Naive thymus-derived CD8-positive, alpha-beta T cell (primary cell): ENCODE results near the gene NT5DC4. TPM values are rescaled to one million over a fixed set of nuclear protein-coding genes. Genes with fewer than 3 reads are reported as not detected.
A peak's percentile ranks its signal among the peaks of the same experiment; 100 is the strongest.
"Not testable (repeated sequence)": the region's sequence is repeated elsewhere in the genome, so short reads cannot be mapped to it uniquely, and the experiment has no call there.

Source experiments
- ATAC-seq, 2 donors: fragments of 150-1000 bp; cut with Tn5 transposase in 1 of 2; sonication (Bioruptor Pico), chemical (Tn5 transposase) in 1 of 2; 1 replicate in 1 of 2; 2 replicates in 1 of 2; pipeline ENCODE4 v1.10.0; 2021; ENCODE audit warnings: mild to moderate bottlenecking in 2 of 2, moderate library complexity in 2 of 2
- POLR2A ChIA-PET: fragments of 350-600 bp; sonication (Branson Sonifier 250); formaldehyde crosslinking; loops from one replicate; lab custom pipeline; 2021; ENCODE audit warnings: antibody characterized with exemption; lab: Charles Lee
- DNase-seq, 10 donors: peaks; one replicate each; pipeline versions ENCODE4 v3.0.0 to v3.0.0-alpha.2; 2020 to 2022
- H3K27ac Mint-ChIP-seq, 10 donors: one replicate each; pipeline ENCODE4 v1.8.0; 2020 to 2022; ENCODE audit warnings: mild to moderate bottlenecking in 10 of 10, mixed read lengths in 10 of 10, moderate library complexity in 4 of 10, inconsistent platforms in 1 of 10
- H3K27me3 Mint-ChIP-seq, 5 donors: one replicate each; pipeline ENCODE4 v1.8.0; 2021 to 2022; ENCODE audit warnings: mixed read lengths in 5 of 5
- H3K36me3 Mint-ChIP-seq, 3 donors: one replicate each; pipeline ENCODE4 v1.8.0; 2020 to 2022; ENCODE audit warnings: mixed read lengths in 3 of 3, mild to moderate bottlenecking in 2 of 3, inconsistent platforms in 1 of 3
- H3K4me1 Mint-ChIP-seq, 4 donors: one replicate each; pipeline ENCODE4 v1.8.0; 2021 to 2022; ENCODE audit warnings: mixed read lengths in 4 of 4
- H3K4me3 Mint-ChIP-seq, 10 donors: one replicate each; pipeline ENCODE4 v1.8.0; 2020 to 2022; ENCODE audit warnings: mild to moderate bottlenecking in 10 of 10, mixed read lengths in 10 of 10, moderate library complexity in 6 of 10, inconsistent platforms in 1 of 10
- H3K9me3 Mint-ChIP-seq, 9 donors: one replicate each; pipeline ENCODE4 v1.8.0; 2020 to 2022; ENCODE audit warnings: mixed read lengths in 9 of 9, mild to moderate bottlenecking in 3 of 9, inconsistent platforms in 1 of 9, moderate library complexity in 1 of 9
- polyA plus RNA-seq, 3 donors: library from polyadenylated mRNA; unstranded; fragments of 300-500 nt; fragmentation: Illumina TruSeq; gene quantifications; one replicate each; pipeline ENCODE4 v1.2.3, GENCODE V29; 2021
- total RNA-seq, 8 experiments: library from RNA in 2 of 8; stranded (reverse) in 2 of 8; gene quantifications; one replicate each; pipeline ENCODE4 v1.2.3 and lab custom pipeline; 2021 to 2026

The NT5DC4 gene
- total and polyA plus RNA-seq, 5 experiments from 2014 or later, result not detected

- Mint-ChIP-seq H3K4me3 (no peak overlapping the region), H3K9me3 (peaks cover 0 to 6% (median 0%) of the 10 kb centered on the region in 9 donors), H3K27ac (peak overlapping the region in 1 of 10 donors; percentile 9), H3K27me3 (peaks cover 0 to 35% (median 5%) of the 10 kb centered on the region in 5 donors), H3K36me3 (peaks cover 0 to 3% (median 0%) of the 10 kb centered on the region in 3 donors), H3K4me1 (peaks cover 0 to 5% (median 0%) of the 10 kb centered on the region in 4 donors)
- no peak for DNase-seq
- POLR2A ChIA-PET, result no interaction called here
- no peak for ATAC-seq
Observed at GRCh38 chr2:112714836-112715631, 5.8 kb upstream of the NT5DC4 start.

- ATAC-seq, H3K4me1 Mint-ChIP-seq, H3K9me3 Mint-ChIP-seq, DNase-seq, H3K27ac Mint-ChIP-seq, H3K36me3 Mint-ChIP-seq, H3K4me3 Mint-ChIP-seq, POLR2A ChIA-PET: not testable (repeated sequence)
- H3K27me3 Mint-ChIP-seq, result peaks cover 3 to 31% (median 3%) of the 10 kb centered on the region in 5 donors
Observed at GRCh38 chr2:112716094-112716493, 4.7 kb upstream of the NT5DC4 start.

GRCh38 chr2:112716826-112717352 is 3.9 kb upstream of the NT5DC4 start:
- H3K4me3 Mint-ChIP-seq, ATAC-seq, H3K9me3 Mint-ChIP-seq, DNase-seq, H3K27ac Mint-ChIP-seq, H3K36me3 Mint-ChIP-seq, H3K4me1 Mint-ChIP-seq, POLR2A ChIA-PET: not testable (repeated sequence)
- H3K27me3 Mint-ChIP-seq, result peaks cover 3 to 25% (median 3%) of the 10 kb centered on the region in 5 donors

- H3K27ac Mint-ChIP-seq, result no peak overlapping the region
- POLR2A ChIA-PET, result no interaction called here
Observed at GRCh38 chr2:112718863-112719370, 1.9 kb upstream of the NT5DC4 start.

GRCh38 chr2:112721819-112722522 is 1.2 kb downstream of the NT5DC4 start:
- no peak overlapping the region for H3K4me3 Mint-ChIP-seq
- POLR2A ChIA-PET, result no interaction called here
- no peak for ATAC-seq

More at GRCh38 chr2:112718863-112719370, 1.9 kb upstream of the NT5DC4 start:
- peaks cover 0 to 11% (median 3%) of the 10 kb centered on the region in 5 donors for H3K27me3 Mint-ChIP-seq
- DNase-seq (no peak), ATAC-seq (no peak)
- H3K4me1 Mint-ChIP-seq, result peaks cover 0 to 3% (median under 1%) of the 10 kb centered on the region in 4 donors
- peaks cover 0 to 6% (median 0%) of the 10 kb centered on the region in 9 donors for H3K9me3 Mint-ChIP-seq
- H3K4me3 Mint-ChIP-seq, result no peak overlapping the region
- H3K36me3 Mint-ChIP-seq, result peaks cover 0 to 3% (median 0%) of the 10 kb centered on the region in 3 donors

GRCh38 chr2:112722816-112723546 is 2.2 kb downstream of the NT5DC4 start:
- H3K27ac Mint-ChIP-seq, result peak overlapping the region in 2 of 10 donors; percentile 60 to 70
- H3K27me3 Mint-ChIP-seq, result peaks cover 0 to 8% (median 5%) of the 10 kb centered on the region in 5 donors
- DNase-seq, result no peak
- ATAC-seq, result no peak
- H3K36me3 Mint-ChIP-seq, result no peaks in the 10 kb centered on the region
- H3K4me3 Mint-ChIP-seq, result no peak overlapping the region
- peaks cover 0 to 8% (median 5%) of the 10 kb centered on the region in 4 donors for H3K4me1 Mint-ChIP-seq
- no peaks in the 10 kb centered on the region for H3K9me3 Mint-ChIP-seq
- POLR2A ChIA-PET, result no interaction called here

More at GRCh38 chr2:112721819-112722522, 1.2 kb downstream of the NT5DC4 start:
- Mint-ChIP-seq H3K27ac (no peak overlapping the region), H3K9me3 (peaks cover 0 to 4% (median 0%) of the 10 kb centered on the region in 9 donors), H3K27me3 (peaks cover 0 to 7% (median 3%) of the 10 kb centered on the region in 5 donors), H3K4me1 (peaks cover 0 to 8% (median 5%) of the 10 kb centered on the region in 4 donors), H3K36me3 (peaks cover 0 to 3% (median 0%) of the 10 kb centered on the region in 3 donors)
- DNase-seq, result no peak

GRCh38 chr2:112723547-112723940 is 2.7 kb downstream of the NT5DC4 start:
- ATAC-seq (no peak), DNase-seq (no peak)
- H3K4me3 Mint-ChIP-seq, result no peak overlapping the region
- no peaks in the 10 kb centered on the region for H3K9me3 Mint-ChIP-seq
- H3K36me3 Mint-ChIP-seq, result no peaks in the 10 kb centered on the region
- peaks cover 0 to 8% (median 6%) of the 10 kb centered on the region in 5 donors for H3K27me3 Mint-ChIP-seq
- POLR2A ChIA-PET, result no interaction called here
- H3K27ac Mint-ChIP-seq, result no peak overlapping the region
- peaks cover 0 to 8% (median 5%) of the 10 kb centered on the region in 4 donors for H3K4me1 Mint-ChIP-seq

- POLR2A ChIA-PET, result no interaction called here
Observed at GRCh38 chr2:112723995-112724394, 3.2 kb downstream of the NT5DC4 start.

GRCh38 chr2:112724591-112725525 is 4.0 kb downstream of the NT5DC4 start:
- ATAC-seq (no peak), DNase-seq (no peak)
- Mint-ChIP-seq H3K27ac (peak overlapping the region in 2 of 10 donors; percentile 11 to 17), H3K4me1 (peaks cover 0 to 8% (median 5%) of the 10 kb centered on the region in 4 donors), H3K9me3 (no peaks in the 10 kb centered on the region), H3K36me3 (no peaks in the 10 kb centered on the region), H3K4me3 (no peak overlapping the region), H3K27me3 (peaks cover 0 to 8% (median 6%) of the 10 kb centered on the region in 5 donors)
- POLR2A ChIA-PET, result interaction anchor here (0.5 kb wide), 1 partner anchor 9 kb away, joined by 3 read pairs; no protein-coding TSS in a partner anchor

More at GRCh38 chr2:112723995-112724394, 3.2 kb downstream of the NT5DC4 start:
- no peak overlapping the region for H3K4me3 Mint-ChIP-seq
- DNase-seq (no peak), ATAC-seq (no peak)
- H3K27ac Mint-ChIP-seq, result no peak overlapping the region
- peaks cover 0 to 8% (median 5%) of the 10 kb centered on the region in 4 donors for H3K4me1 Mint-ChIP-seq
- H3K27me3 Mint-ChIP-seq, result peaks cover 0 to 8% (median 6%) of the 10 kb centered on the region in 5 donors
- H3K36me3 Mint-ChIP-seq, result no peaks in the 10 kb centered on the region
- H3K9me3 Mint-ChIP-seq, result no peaks in the 10 kb centered on the region

GRCh38 chr2:112725545-112726457 is 5.0 kb downstream of the NT5DC4 start:
- DNase-seq (no peak), ATAC-seq (no peak)
- Mint-ChIP-seq H3K4me1 (peaks cover 0 to 6% (median 4%) of the 10 kb centered on the region in 4 donors), H3K36me3 (no peaks in the 10 kb centered on the region), H3K27ac (no peak overlapping the region), H3K27me3 (peaks cover 0 to 8% (median 3%) of the 10 kb centered on the region in 5 donors), H3K9me3 (no peaks in the 10 kb centered on the region), H3K4me3 (no peak overlapping the region)
- POLR2A ChIA-PET, result interaction anchor here (1.0 kb wide), 1 partner anchor 99 kb away, joined by 4 read pairs; no protein-coding TSS in a partner anchor
